GM23248 (cell line): ENCODE data around the gene GSG1L. TPM values are rescaled to one million over a fixed set of nuclear protein-coding genes. Genes with fewer than 3 reads are reported as not detected.
"Not testable (repeated sequence)": the region's sequence is repeated elsewhere in the genome, so short reads cannot be mapped to it uniquely, and the experiment has no call there.

Experiments used
- DNase-seq: peaks from one replicate; pipeline ENCODE4 v3.0.0-alpha.2; 2015
- H2AFZ ChIP-seq: fragments of 200-600 bp; sonication (generic); 2 replicates; pipeline ENCODE4 v1.6.1; 2016; ENCODE audit warnings: antibody characterized with exemption
- H3F3A ChIP-seq: fragments of 200-600 bp; sonication (generic); 2 replicates; pipeline ENCODE4 v1.6.1; 2016; ENCODE audit warnings: mild to moderate bottlenecking, antibody characterized with exemption, mixed run types; ENCODE audit not compliant: insufficient read depth
- H3K27ac ChIP-seq: fragments of 200-600 bp; sonication (generic); 2 replicates; pipeline ENCODE4 v1.5.1; 2016; ENCODE audit warnings: mild to moderate bottlenecking
- H3K27me3 ChIP-seq: fragments of 200-600 bp; sonication (generic); replicated peaks from 2 replicates; pipeline ENCODE4 v1.6.1; 2016; ENCODE audit warnings: mild to moderate bottlenecking; ENCODE audit not compliant: insufficient read depth
- H3K36me3 ChIP-seq: fragments of 200-600 bp; sonication (generic); 2 replicates; pipeline ENCODE4 v1.6.1; 2016; ENCODE audit warnings: low read depth, mild to moderate bottlenecking
- H3K4me1 ChIP-seq: fragments of 200-600 bp; sonication (generic); 2 replicates; pipeline ENCODE4 v1.6.1; 2016; ENCODE audit warnings: mild to moderate bottlenecking; ENCODE audit not compliant: insufficient read depth
- H3K4me2 ChIP-seq: fragments of 200-600 bp; sonication (generic); one replicate; pipeline ENCODE4 v1.6.1; 2016; ENCODE audit warnings: mild to moderate bottlenecking; ENCODE audit not compliant: unreplicated experiment
- H3K4me3 ChIP-seq: fragments of 200-600 bp; sonication (generic); 2 replicates; pipeline ENCODE4 v1.5.1; 2016; ENCODE audit warnings: mild to moderate bottlenecking
- H3K79me2 ChIP-seq: fragments of 200-600 bp; sonication (generic); 2 replicates; pipeline ENCODE4 v1.6.1; 2016; ENCODE audit warnings: mild to moderate bottlenecking; ENCODE audit not compliant: insufficient read depth
- H3K9ac ChIP-seq: fragments of 200-600 bp; sonication (generic); 2 replicates; pipeline ENCODE4 v1.6.1; 2016; ENCODE audit warnings: mild to moderate bottlenecking
- H3K9me2 ChIP-seq: fragments of 200-600 bp; sonication (generic); 2 replicates; pipeline ENCODE4 v1.6.1; 2016; ENCODE audit warnings: mixed run types, mild to moderate bottlenecking, moderate library complexity; ENCODE audit not compliant: insufficient read depth
- H3K9me3 ChIP-seq: fragments of 200-600 bp; sonication (generic); one replicate; pipeline ENCODE4 v1.6.1; 2017; ENCODE audit warnings: low read depth
- H4K20me1 ChIP-seq: fragments of 200-600 bp; sonication (generic); 2 replicates; pipeline ENCODE4 v1.6.0; 2016; ENCODE audit not compliant: insufficient read depth
- EZH2 ChIP-seq: fragments of 200-600 bp; sonication (generic); IDR thresholded peaks from 2 replicates; pipeline ENCODE4 v1.6.1; 2018; ENCODE audit warnings: antibody characterized with exemption, mild to moderate bottlenecking; ENCODE audit not compliant: insufficient read depth, poor library complexity, severe bottlenecking
- EZH2phosphoT487 ChIP-seq: fragments of 200-600 bp; sonication (generic); IDR thresholded peaks from 2 replicates; pipeline ENCODE4 v1.6.1; 2018; ENCODE audit warnings: antibody characterized with exemption, moderate library complexity, mild to moderate bottlenecking, low read depth; ENCODE audit not compliant: insufficient read depth
- WGBS, 2 experiments: methylation state at CpG; one replicate each; pipeline ENCODE4 v1.1.6; 2015 to 2017; ENCODE audit warnings: low lambda C conversion rate in 2 of 2, low coverage in 1 of 2; ENCODE audit errors: missing lambda C conversion rate in 2 of 2; 5-methylcytosine and 5-hydroxymethylcytosine counted together
- in situ Hi-C: fragments of 300-500 bp; cut with MboI; formaldehyde crosslinking; loops from 2 replicates; pipeline ENCODE4 v1.15.0; 2020
- polyA plus RNA-seq: library from polyadenylated mRNA; unstranded; fragments of >200 nt; fragmentation: Nextera tagmentation; extraction: Ambion mirVana; gene quantifications from 2 replicates; pipeline ENCODE4 v1.2.1, GENCODE V29; 2016
- total RNA-seq: library from RNA; depleted of rRNA; stranded (reverse); fragments of >200 nt; shearing (Covaris generic); gene quantifications from 2 replicates; pipeline ENCODE4 v1.2.3, GENCODE V29; 2014

GSG1L gene
- total and polyA plus RNA-seq, 2 experiments from 2014 or later = not detected

DNA sequence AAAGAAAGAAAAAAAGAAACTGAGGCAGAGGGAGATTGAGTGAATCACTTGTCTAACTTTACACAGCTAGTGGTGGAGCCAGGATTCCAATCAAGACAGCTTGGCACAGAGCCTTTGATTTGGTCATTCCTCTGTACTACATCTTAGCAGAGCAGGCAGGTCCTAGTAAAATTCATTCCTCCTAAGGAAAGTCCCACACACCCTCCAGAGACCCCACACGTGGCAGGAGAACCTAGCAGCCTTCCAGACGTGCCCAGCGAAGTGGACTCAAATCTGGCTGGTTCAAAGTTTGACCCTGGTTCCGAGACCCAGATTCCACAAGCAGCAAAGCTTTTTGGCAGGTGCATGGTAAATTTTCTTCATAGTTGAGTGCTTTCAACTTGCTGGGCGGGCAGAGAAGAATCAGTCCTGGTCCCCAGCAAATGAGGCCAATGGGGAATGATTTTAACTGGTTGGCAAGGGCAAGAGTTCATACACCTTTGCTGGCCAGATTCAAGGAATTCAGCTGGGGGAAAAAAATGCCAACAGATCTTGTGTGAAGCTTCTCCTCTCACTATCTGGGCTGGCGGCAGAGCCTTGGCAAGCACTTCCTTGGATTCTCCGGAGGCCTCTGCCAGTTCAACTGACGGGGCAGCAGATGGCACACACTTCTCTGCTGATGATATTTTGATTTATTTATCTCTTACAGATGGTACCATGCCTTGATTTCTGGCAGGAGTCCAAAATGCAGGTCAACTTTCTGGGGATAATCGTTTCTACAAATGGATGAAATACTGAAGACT, 82.4 kb downstream of the GSG1L start:
- Histone ChIP-seq H3K9ac (no peak overlapping the region), H3F3A (no peaks in the 10 kb centered on the region), H3K27ac (no peak overlapping the region), H3K9me3 (no peaks in the 10 kb centered on the region), H3K9me2 (no peaks in the 10 kb centered on the region), H3K36me3 (no peaks in the 10 kb centered on the region), H3K4me2 (no peak overlapping the region), H4K20me1 (no peaks in the 10 kb centered on the region), H3K79me2 (no peaks in the 10 kb centered on the region), H3K27me3 (peaks cover 9% of the 10 kb centered on the region), H3K4me3 (no peak overlapping the region), H2AFZ (no peak overlapping the region), H3K4me1 (no peaks in the 10 kb centered on the region)
- in situ Hi-C loops = no loop called here
- DNase-seq = no peak
- WGBS, 2 experiments = 23 to 24% methylated on average over 9 of the region's 9 CpGs
- no peak for TF ChIP-seq EZH2
- no peak for TF ChIP-seq EZH2phosphoT487

DNA sequence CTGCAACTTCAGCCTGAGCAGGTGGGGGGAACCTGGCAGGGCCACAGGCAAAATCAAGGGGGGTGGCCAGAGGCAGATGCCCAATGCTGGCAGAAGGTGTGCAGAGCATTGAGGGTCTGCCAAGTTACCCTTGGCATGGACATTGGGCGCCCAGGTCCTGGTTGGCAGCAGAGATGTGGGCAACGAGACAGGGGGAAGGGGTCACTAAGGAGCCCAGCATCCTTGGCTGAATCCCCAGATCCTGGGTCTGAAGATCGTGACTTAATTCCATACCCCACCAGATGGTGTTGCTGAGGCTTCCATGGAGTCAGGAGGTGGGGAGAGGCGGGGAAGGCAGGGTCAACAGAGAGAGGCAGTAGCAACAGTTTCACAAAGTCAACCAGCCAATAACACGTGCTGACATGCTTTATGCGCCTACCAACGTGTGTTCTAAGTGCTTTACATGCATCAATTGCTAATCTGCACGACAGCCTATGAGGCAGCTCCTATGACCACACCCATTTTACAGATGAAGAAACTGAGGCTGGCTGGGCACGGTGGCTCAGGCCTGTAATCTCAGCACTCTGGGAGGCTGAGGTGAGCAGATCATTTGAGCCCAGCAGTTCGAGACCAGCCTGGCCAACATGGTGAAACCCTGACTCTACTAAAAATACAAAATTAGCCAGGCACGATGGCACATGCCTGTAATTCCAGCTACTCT, 83.3 kb downstream of the GSG1L start:
- Histone ChIP-seq H3K79me2 (no peaks in the 10 kb centered on the region), H2AFZ (no peak overlapping the region), H3K4me3 (no peak overlapping the region), H3K9me2 (no peaks in the 10 kb centered on the region), H3K4me1 (no peaks in the 10 kb centered on the region), H3K4me2 (no peak overlapping the region), H3K27ac (no peak overlapping the region), H4K20me1 (no peaks in the 10 kb centered on the region), H3K9ac (no peak overlapping the region), H3F3A (no peaks in the 10 kb centered on the region), H3K36me3 (no peaks in the 10 kb centered on the region), H3K27me3 (peaks cover 15% of the 10 kb centered on the region), H3K9me3 (no peaks in the 10 kb centered on the region)
- no peak for TF ChIP-seq EZH2
- TF ChIP-seq EZH2phosphoT487 = no peak
- DNase-seq = no peak
- in situ Hi-C loops = no loop called here
- 42 to 43% methylated on average over 11 of the region's 11 CpGs for WGBS, 2 experiments

DNA sequence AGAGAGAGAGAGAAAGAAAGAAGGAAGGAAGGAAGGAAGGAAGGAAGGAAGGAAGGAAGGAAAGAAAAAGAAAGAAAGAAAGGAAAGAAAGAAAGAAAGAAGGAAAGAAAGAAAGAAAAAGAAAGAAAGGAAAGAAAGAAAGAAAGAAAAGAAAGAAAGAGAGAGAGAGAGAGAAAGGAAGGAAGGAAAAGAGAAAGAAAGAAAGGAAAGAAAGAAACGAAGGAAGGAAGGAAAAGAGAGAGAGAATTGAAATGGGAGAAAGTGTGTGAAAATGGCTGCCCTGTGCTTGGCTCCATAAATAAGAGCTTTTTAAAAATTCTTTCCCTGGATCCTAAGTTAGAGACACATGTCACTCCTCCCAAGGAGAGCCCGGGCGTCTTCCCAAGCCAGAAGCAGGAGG, 83.8 kb downstream of the GSG1L start:
- H3K4me2 ChIP-seq, H3K36me3 ChIP-seq, H3K4me3 ChIP-seq, H3K9me3 ChIP-seq, H3K4me1 ChIP-seq, H3F3A ChIP-seq, H3K79me2 ChIP-seq, H4K20me1 ChIP-seq, DNase-seq, in situ Hi-C loops, H2AFZ ChIP-seq, H3K9me2 ChIP-seq, H3K9ac ChIP-seq, H3K27ac ChIP-seq: not testable (repeated sequence)
- peaks cover 17% of the 10 kb centered on the region for H3K27me3 ChIP-seq
- 9 to 11% methylated on average over 2 to 3 of the region's 3 CpGs for WGBS, 2 experiments

DNA sequence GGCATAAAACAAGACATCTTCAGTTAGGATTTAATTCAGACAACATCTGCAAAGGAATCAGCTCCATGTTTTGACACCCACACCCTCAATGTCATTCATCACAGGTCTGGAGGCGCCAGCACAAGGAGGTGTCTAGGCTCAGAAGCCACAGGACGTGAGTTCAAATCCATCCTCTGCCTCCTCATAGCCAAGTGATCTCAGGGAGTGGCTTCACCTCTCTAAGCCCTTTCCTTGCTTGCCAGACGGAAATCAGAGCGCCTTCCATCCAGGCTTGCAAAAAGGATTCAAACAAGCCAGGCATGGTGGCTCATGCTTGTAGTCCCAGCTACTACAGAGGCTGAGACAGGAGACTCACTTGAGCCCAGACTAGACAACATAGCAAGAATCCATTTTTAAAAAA, 84.6 kb downstream of the GSG1L start:
- no peaks in the 10 kb centered on the region for H4K20me1 ChIP-seq
- in situ Hi-C loops = no loop called here

More for the DNA sequence above, 84.6 kb downstream of the GSG1L start:
- H3K9ac ChIP-seq = no peak overlapping the region
- no peaks in the 10 kb centered on the region for H3K4me1 ChIP-seq
- H3K36me3 ChIP-seq = no peaks in the 10 kb centered on the region
- no peak overlapping the region for H3K27ac ChIP-seq
- no peak overlapping the region for H3K4me3 ChIP-seq
- WGBS, 2 experiments = 62 to 66% methylated on average over 4 of the region's 4 CpGs
- H3F3A ChIP-seq = no peaks in the 10 kb centered on the region
- H3K79me2 ChIP-seq = no peaks in the 10 kb centered on the region
- no peak for DNase-seq
- TF ChIP-seq EZH2 (no peak), EZH2phosphoT487 (no peak)
- H3K9me3 ChIP-seq = no peaks in the 10 kb centered on the region
- H3K4me2 ChIP-seq = no peak overlapping the region
- no peaks in the 10 kb centered on the region for H3K9me2 ChIP-seq
- H2AFZ ChIP-seq = no peak overlapping the region
- H3K27me3 ChIP-seq = peaks cover 17% of the 10 kb centered on the region
